ENCODE data around the gene MRPS14.

Gene MRPS14

GRCh38 chr1:174967845-174968705 lies 55.1 kb downstream of the MRPS14 start:
- Histone ChIP-seq H3K4me1 (peaks cover 61 to 84% (median 78%) of the 10 kb centered on the region in 10 experiments), H4K20me1 (no peaks in the 10 kb centered on the region), H3K4me2 (peak overlapping the region; percentile 55 to 78 (median 72)), H3K4me3 (no peak overlapping the region; a peak in 1 of 20 replicates), H3K36me3 (peaks cover 0 to 9% (median 0%) of the 10 kb centered on the region in 11 experiments; a peak in 2 of 22 replicates), H3K9me3 (replicated peaks in 1 of 11) (no peaks in the 10 kb centered on the region), H3K9ac (peak overlapping the region in 10 of 11 experiments; percentile 3 to 71 (median 46); a peak in 16 of 22 replicates), H3K27me3 (no peaks in the 10 kb centered on the region), H3K27ac (peak overlapping the region; percentile 36 to 77 (median 63); a peak in 21 of 22 replicates)
- TF ChIP-seq Cebpa-rat (IDR thresholded peaks at IDR 0.05): no peak

- Histone ChIP-seq H3K4me3 (no peak overlapping the region), H3K36me3 (peaks cover 0 to 9% (median 0%) of the 10 kb centered on the region in 11 experiments; a peak in 2 of 22 replicates), H3K4me1 (peaks cover 52 to 74% (median 69%) of the 10 kb centered on the region in 10 experiments), H3K4me2 (peak overlapping the region in 7 of 11 experiments; percentile 12 to 75 (median 52); a peak in 13 of 22 replicates), H3K27me3 (no peaks in the 10 kb centered on the region), H3K9ac (peak overlapping the region in 2 of 11 experiments; percentile 39 to 49; a peak in 1 of 22 replicates), H3K9me3 (replicated peaks in 1 of 11) (no peaks in the 10 kb centered on the region), H4K20me1 (no peaks in the 10 kb centered on the region), H3K27ac (peak overlapping the region in 7 of 11 experiments; percentile 31 to 68 (median 51); a peak in 10 of 22 replicates)
- TF ChIP-seq Cebpa-rat (IDR thresholded peaks at IDR 0.05): no peak
These were observed 57.1 kb downstream of the MRPS14 start for GRCh38 chr1:174966008-174966572.

GRCh38 chr1:174965362-174966007 lies 57.7 kb downstream of the MRPS14 start:
- Histone ChIP-seq H3K4me2 (peak overlapping the region; percentile 12 to 75 (median 47); a peak in 19 of 22 replicates), H3K27ac (peak overlapping the region in 8 of 11 experiments; percentile 31 to 68 (median 51); a peak in 15 of 22 replicates), H3K9me3 (replicated peaks in 1 of 11) (no peaks in the 10 kb centered on the region), H3K4me3 (peak overlapping the region in 1 of 10 experiments; percentile 1; a peak in 1 of 20 replicates), H3K36me3 (peaks cover 0 to 9% (median 0%) of the 10 kb centered on the region in 11 experiments; a peak in 2 of 22 replicates), H3K27me3 (no peaks in the 10 kb centered on the region), H4K20me1 (no peaks in the 10 kb centered on the region), H3K9ac (peak overlapping the region in 4 of 11 experiments; percentile 3 to 49 (median 24); a peak in 2 of 22 replicates), H3K4me1 (peaks cover 52 to 76% (median 70%) of the 10 kb centered on the region in 10 experiments)
- TF ChIP-seq Cebpa-rat (IDR thresholded peaks at IDR 0.05): no peak

- peaks cover 51 to 78% (median 68%) of the 10 kb centered on the region in 10 experiments for H3K4me1 ChIP-seq
- H4K20me1 ChIP-seq: no peaks in the 10 kb centered on the region
- H3K9me3 ChIP-seq (replicated peaks in 1 of 11): no peaks in the 10 kb centered on the region
- no peaks in the 10 kb centered on the region for H3K27me3 ChIP-seq
- H3K4me2 ChIP-seq: peak overlapping the region; percentile 12 to 75 (median 47); a peak in 19 of 22 replicates
- no peak for TF ChIP-seq Cebpa-rat (IDR thresholded peaks at IDR 0.05)
- peak overlapping the region in 8 of 11 experiments; percentile 31 to 68 (median 51); a peak in 13 of 22 replicates for H3K27ac ChIP-seq
- H3K36me3 ChIP-seq: peaks cover 0 to 9% (median 0%) of the 10 kb centered on the region in 11 experiments; a peak in 2 of 22 replicates
- H3K4me3 ChIP-seq: peak overlapping the region in 1 of 10 experiments; percentile 1; a peak in 1 of 20 replicates
- peak overlapping the region in 2 of 11 experiments; percentile 3 to 49; a peak in 1 of 22 replicates for H3K9ac ChIP-seq
These were observed 58.3 kb downstream of the MRPS14 start for GRCh38 chr1:174964972-174965361.

GRCh38 chr1:174964261-174964971 lies 58.8 kb downstream of the MRPS14 start:
- H3K36me3 ChIP-seq: peaks cover 0 to 4% (median 0%) of the 10 kb centered on the region in 11 experiments; a peak in 1 of 22 replicates
- peaks cover 45 to 77% (median 62%) of the 10 kb centered on the region in 10 experiments for H3K4me1 ChIP-seq
- H3K9ac ChIP-seq: peak overlapping the region in 4 of 11 experiments; percentile 14 to 49 (median 34); a peak in 5 of 22 replicates
- peak overlapping the region; percentile 1 to 68 (median 51); a peak in 16 of 22 replicates for H3K27ac ChIP-seq
- TF ChIP-seq Cebpa-rat (IDR thresholded peaks at IDR 0.05): no peak; a peak in 1 of 22 replicates
- peak overlapping the region; percentile 5 to 75 (median 47) for H3K4me2 ChIP-seq
- H4K20me1 ChIP-seq: no peaks in the 10 kb centered on the region
- H3K27me3 ChIP-seq: no peaks in the 10 kb centered on the region
- H3K4me3 ChIP-seq: peak overlapping the region in 1 of 10 experiments; percentile 1; a peak in 1 of 20 replicates
- no peaks in the 10 kb centered on the region for H3K9me3 ChIP-seq (replicated peaks in 1 of 11)

GRCh38 chr1:174963529-174964125 lies 59.6 kb downstream of the MRPS14 start:
- Histone ChIP-seq H3K4me1 (peaks cover 37 to 69% (median 54%) of the 10 kb centered on the region in 10 experiments), H3K4me2 (peak overlapping the region in 10 of 11 experiments; percentile 18 to 75 (median 48); a peak in 15 of 22 replicates), H3K27me3 (no peaks in the 10 kb centered on the region), H3K27ac (peak overlapping the region in 6 of 11 experiments; percentile 43 to 68 (median 58); a peak in 9 of 22 replicates), H3K9me3 (replicated peaks in 1 of 11) (no peaks in the 10 kb centered on the region), H3K4me3 (no peak overlapping the region), H3K9ac (no peak overlapping the region; a peak in 1 of 22 replicates), H3K36me3 (peaks cover 0 to 4% (median 2%) of the 10 kb centered on the region in 11 experiments; a peak in 5 of 22 replicates), H4K20me1 (no peaks in the 10 kb centered on the region)
- no peak for TF ChIP-seq Cebpa-rat (IDR thresholded peaks at IDR 0.05)

Measured in BLaER1 treated with 17β-estradiol and CSF1 and Interleukin-3, amounts not matched to agents 10 nM and 100 nM (cell line).